HepG2 (cell line): ENCODE data around the gene PRPSAP1. TPM values are rescaled to one million over a fixed set of nuclear protein-coding genes. Genes with fewer than 3 reads are reported as not detected.

ENCODE experiments used
- ARNT ChIP-seq: fragments of 450-650 bp; IDR thresholded peaks from 2 replicates; pipeline ENCODE4 v1.6.1; 2017
- ATM ChIP-seq: fragments of 450-650 bp; IDR thresholded peaks from 2 replicates; pipeline ENCODE4 v1.7.1; 2017; ENCODE audit warnings: mild to moderate bottlenecking, borderline replicate concordance
- CC2D1A ChIP-seq: sonication (generic); formaldehyde crosslinking; IDR thresholded peaks from 2 replicates; pipeline ENCODE4 v1.8.1; 2023; ENCODE audit warnings: mild to moderate bottlenecking, missing genetic modification reagents
- FOXJ3 ChIP-seq: sonication (generic); formaldehyde crosslinking; IDR thresholded peaks from 2 replicates; pipeline ENCODE4 v1.4.0; 2020; ENCODE audit warnings: missing genetic modification reagents, mild to moderate bottlenecking, borderline replicate concordance
- FOXK2 ChIP-seq: fragments of 450-650 bp; IDR thresholded peaks from 2 replicates; pipeline ENCODE4 v1.6.1; 2016
- GABPB1 ChIP-seq: IDR thresholded peaks from 2 replicates; pipeline ENCODE4 v1.6.1; 2016; ENCODE audit warnings: mild to moderate bottlenecking, missing genetic modification reagents, moderate library complexity, missing compliant biosample characterization
- ISX ChIP-seq: sonication (generic); formaldehyde crosslinking; conservative IDR thresholded peaks from 2 replicates; pipeline ENCODE4 v1.5.0; 2020; ENCODE audit warnings: missing genetic modification reagents
- MIXL1 ChIP-seq: IDR thresholded peaks from 2 replicates; pipeline ENCODE4 v1.6.1; 2016
- MLX ChIP-seq: IDR thresholded peaks from 2 replicates; pipeline ENCODE4 v1.6.1; 2016
- NCOA1 ChIP-seq: sonication (generic); formaldehyde crosslinking; IDR thresholded peaks from 2 replicates; pipeline ENCODE4 v1.9.0; 2021; ENCODE audit warnings: missing genetic modification reagents
- PAX8 ChIP-seq: sonication (generic); formaldehyde crosslinking; IDR thresholded peaks from 2 replicates; pipeline ENCODE4 v1.8.0; 2022; ENCODE audit warnings: mild to moderate bottlenecking, missing genetic modification reagents, borderline replicate concordance
- RARA ChIP-seq: IDR thresholded peaks from 2 replicates; pipeline ENCODE4 v1.6.1; 2016; ENCODE audit warnings: missing genetic modification reagents, missing compliant biosample characterization
- RNF2 ChIP-seq: fragments of 450-650 bp; conservative IDR thresholded peaks from 2 replicates; pipeline ENCODE4 v1.6.1; 2016; ENCODE audit warnings: low read depth
- SMAD3 ChIP-seq: sonication (generic); formaldehyde crosslinking; IDR thresholded peaks from 2 replicates; pipeline ENCODE4 v1.4.0; 2020; ENCODE audit warnings: missing genetic modification reagents
- SOX5 ChIP-seq: IDR thresholded peaks from 2 replicates; pipeline ENCODE4 v1.6.1; 2016; ENCODE audit warnings: borderline replicate concordance
- TAF15 ChIP-seq: fragments of 200-400 bp; formaldehyde crosslinking; IDR thresholded peaks from one replicate; pipeline ENCODE4 v1.6.1; 2018; ENCODE audit warnings: mild to moderate bottlenecking, low read depth, low read length; ENCODE audit not compliant: poor library complexity, severe bottlenecking
- YEATS4 ChIP-seq: sonication (generic); formaldehyde crosslinking; IDR thresholded peaks from 2 replicates; pipeline ENCODE4 v1.4.0; 2020; ENCODE audit warnings: missing genetic modification reagents, borderline replicate concordance
- ZBTB2 ChIP-seq: sonication (generic); formaldehyde crosslinking; IDR thresholded peaks from 2 replicates; pipeline ENCODE4 v1.8.0; 2022; ENCODE audit warnings: low read depth, missing genetic modification reagents
- ZBTB8A ChIP-seq: sonication (generic); formaldehyde crosslinking; IDR thresholded peaks from 2 replicates; pipeline ENCODE4 v1.4.0; 2020; ENCODE audit warnings: mild to moderate bottlenecking, low read depth, missing genetic modification reagents, borderline replicate concordance
- ZC3H4 ChIP-seq: sonication (generic); formaldehyde crosslinking; IDR thresholded peaks from 2 replicates; pipeline ENCODE4 v1.4.0; 2020; ENCODE audit warnings: missing genetic modification reagents, borderline replicate concordance
- ZEB1 ChIP-seq: IDR thresholded peaks from 2 replicates; pipeline ENCODE4 v1.6.1; 2012; ENCODE audit warnings: mild to moderate bottlenecking, low read depth, inconsistent platforms; ENCODE audit not compliant: insufficient replicate concordance
- ZMYM3 ChIP-seq: sonication (generic); formaldehyde crosslinking; IDR thresholded peaks from 2 replicates; pipeline ENCODE4 v1.5.1; 2020; ENCODE audit warnings: mild to moderate bottlenecking, missing genetic modification reagents
- ZNF101 ChIP-seq: sonication (generic); formaldehyde crosslinking; IDR thresholded peaks from 2 replicates; pipeline ENCODE4 v1.4.0; 2020; ENCODE audit warnings: mild to moderate bottlenecking, low read depth, missing genetic modification reagents, borderline replicate concordance
- ZNF282 ChIP-seq: fragments of 450-650 bp; IDR thresholded peaks from 2 replicates; pipeline ENCODE4 v1.6.1; 2018; ENCODE audit not compliant: partially characterized antibody
- ZNF354B ChIP-seq: sonication (generic); formaldehyde crosslinking; IDR thresholded peaks from 2 replicates; pipeline ENCODE4 v1.8.0; 2022; ENCODE audit warnings: mild to moderate bottlenecking, missing genetic modification reagents
- ZNF530 ChIP-seq: sonication (generic); formaldehyde crosslinking; IDR thresholded peaks from 2 replicates; pipeline ENCODE4 v1.5.0; 2020; ENCODE audit warnings: low read depth, mild to moderate bottlenecking, missing genetic modification reagents
- ZNF629 ChIP-seq: sonication (generic); formaldehyde crosslinking; conservative IDR thresholded peaks from 2 replicates; pipeline ENCODE4 v1.5.0; 2020; ENCODE audit warnings: missing genetic modification reagents
- ZNF75D ChIP-seq: sonication (generic); formaldehyde crosslinking; IDR thresholded peaks from 2 replicates; pipeline ENCODE4 v1.8.1; 2023; ENCODE audit warnings: missing genetic modification reagents, mild to moderate bottlenecking, borderline replicate concordance
- ZUFSP ChIP-seq: sonication (generic); formaldehyde crosslinking; IDR thresholded peaks from 2 replicates; pipeline ENCODE4 v1.9.0; 2021; ENCODE audit warnings: missing genetic modification reagents, mild to moderate bottlenecking, borderline replicate concordance
- polyA plus RNA-seq, 8 experiments: library from polyadenylated mRNA; depleted of rRNA in 3 of 8; stranded (reverse) in 7 of 8; unstranded in 1 of 8; fragments of >200 nt; fragmentation: Illumina TruSeq in 4 of 8; extraction: Trizol in 4 of 8; gene quantifications; 2 replicates each; pipeline versions ENCODE4 v1.2.1 to v1.2.3, GENCODE V29; 2011 to 2016; ENCODE audit warnings: low read depth in 4 of 8, missing spikeins in 1 of 8, mixed read lengths in 1 of 8; ENCODE audit not compliant: insufficient read depth in 1 of 8
- total RNA-seq, 5 experiments: library from RNA; depleted of rRNA; stranded (reverse); fragments of >200 nt; fragmentation: Illumina TruSeq; extraction: Trizol; gene quantifications; 2 replicates each; pipeline ENCODE4 v1.2.3, GENCODE V29; 2016; ENCODE audit warnings: low read depth in 1 of 5

Gene PRPSAP1
- total and polyA plus RNA-seq, 2 of the 13 experiments (the other 11 are each of a cell fraction or from before 2014, with no cell fraction given), result 91.1 to 314 TPM

GRCh38 chr17:76385892-76386786, 32.4 kb upstream of the PRPSAP1 start (continued):
- TF ChIP-seq ATM (no peak), RNF2 (peak; percentile 92), PAX8 (CRISPR knock-in tag) (no peak), YEATS4 (CRISPR knock-in tag) (peak; percentile 91), RARA (CRISPR knock-in tag) (peak; percentile 84), GABPB1 (CRISPR knock-in tag) (peak; percentile 88), SOX5 (CRISPR knock-in tag) (peak; percentile 86), TAF15 (no peak), ZC3H4 (CRISPR knock-in tag) (0 out of 2 replicates have a peak, but pooled peaks have one; percentile 9), ZUFSP (CRISPR knock-in tag) (no peak), FOXK2 (no peak), FOXJ3 (CRISPR knock-in tag) (peak; percentile 91), ZNF282 (no peak), MLX (peak; percentile 78; the same call in 1 of the 2 replicates), ZNF354B (CRISPR knock-in tag) (peak; percentile 89; the same call in 1 of the 2 replicates), ZNF629 (peak; percentile 79), SMAD3 (CRISPR knock-in tag) (peak; percentile 92), ZEB1 (peak; percentile 27), ZBTB2 (CRISPR knock-in tag) (peak; percentile 87), ZNF75D (CRISPR knock-in tag) (peak; percentile 62; the same call in 1 of the 2 replicates), ARNT (no peak), CC2D1A (CRISPR knock-in tag) (0 out of 2 replicates have a peak, but pooled peaks have one; percentile 92), ISX (CRISPR knock-in tag) (peak; percentile 99), MIXL1 (CRISPR knock-in tag) (peak; percentile 91), NCOA1 (CRISPR knock-in tag) (0 out of 2 replicates have a peak, but pooled peaks have one; percentile 8), ZMYM3 (peak; percentile 75; the same call in 1 of the 2 replicates), ZNF101 (peak; percentile 91; the same call in 1 of the 2 replicates), ZNF530 (CRISPR knock-in tag) (peak; percentile 96; the same call in 1 of the 2 replicates), ZBTB8A (peak; percentile 76; the same call in 1 of the 2 replicates)
